GM21381 (cell line): Measurements from ENCODE around the gene TNN.

Source experiments
- ATAC-seq: cut with Tn5 transposase; IDR thresholded peaks from one replicate; pipeline ENCODE4 v1.9.1; 2021; ENCODE audit warnings: mild to moderate bottlenecking, moderate library complexity; ENCODE audit not compliant: unreplicated experiment

The TNN gene

GRCh38 chr1:175197531-175197930 is 129.9 kb downstream of the TNN start:
- ATAC-seq: no peak
